NCI-H128 (cell line): ENCODE measurements around the gene TAS2R40.
"Not testable (repeated sequence)": the region's sequence is repeated elsewhere in the genome, so short reads cannot be mapped to it uniquely, and the experiment has no call there.

Experiments used
- DNase-seq: peaks from one replicate; lab custom pipeline; 2025; ENCODE audit not compliant: unreplicated experiment; lab: John Stamatoyannopoulos, UW

TAS2R40 gene

GRCh38 chr7:143248761-143249354 lies 27.0 kb downstream of the TAS2R40 start:
- DNase-seq: no peak

- DNase-seq: no peak
Measured at GRCh38 chr7:143250199-143250598, 28.4 kb downstream of the TAS2R40 start.

GRCh38 chr7:143250822-143251221 lies 29.0 kb downstream of the TAS2R40 start:
- no peak for DNase-seq

- DNase-seq: no peak
Measured at GRCh38 chr7:143252006-143252405, 30.2 kb downstream of the TAS2R40 start.

- DNase-seq: no peak
Measured at GRCh38 chr7:143255564-143255963, 33.7 kb downstream of the TAS2R40 start.

GRCh38 chr7:143256325-143256724 lies 34.5 kb downstream of the TAS2R40 start:
- no peak for DNase-seq

- no peak for DNase-seq
Measured at GRCh38 chr7:143256932-143257331, 35.1 kb downstream of the TAS2R40 start.

- no peak for DNase-seq
Measured at GRCh38 chr7:143257501-143257900, 35.7 kb downstream of the TAS2R40 start.

GRCh38 chr7:143258831-143259230 lies 37.0 kb downstream of the TAS2R40 start:
- no peak for DNase-seq

- no peak for DNase-seq
Measured at GRCh38 chr7:143259765-143260164, 37.9 kb downstream of the TAS2R40 start.

GRCh38 chr7:143261901-143262300 lies 40.1 kb downstream of the TAS2R40 start:
- no peak for DNase-seq

- DNase-seq: no peak
Measured at GRCh38 chr7:143263266-143264195, 41.7 kb downstream of the TAS2R40 start, which contains the start of gene GSTK1. Gene GSTK1, plus strand, starts transcription at chr7:143263441. Its CDS starts 73 bp downstream, at chr7:143263514.

GRCh38 chr7:143264196-143264568 lies 42.3 kb downstream of the TAS2R40 start:
- not testable (repeated sequence) for DNase-seq

GRCh38 chr7:143265017-143265693 lies 43.3 kb downstream of the TAS2R40 start:
- no peak for DNase-seq

- DNase-seq: no peak
Measured at GRCh38 chr7:143269251-143269650, 47.4 kb downstream of the TAS2R40 start.

- DNase-seq: no peak
Measured at GRCh38 chr7:143271240-143271639, 49.4 kb downstream of the TAS2R40 start.
